Endothelial cell of umbilical vein (primary cell): ENCODE results near the gene PPIL6. TPM values are rescaled to one million over a fixed set of nuclear protein-coding genes. Genes with fewer than 3 reads are reported as not detected.

ENCODE experiments used
- BruUV-seq: library from RNA; stranded (reverse); fragments of 400-500 nt; replicated peaks from 2 replicates; lab custom pipeline; 2021; lab: Mats Ljungman, UMichigan
- CTCF ChIA-PET: fragments of 300-600, 350-600 bp; sonication (Branson Sonifier 250); formaldehyde crosslinking; loops from one replicate; lab custom pipeline; 2021; ENCODE audit warnings: antibody characterized with exemption, inconsistent platforms; lab: Charles Lee
- POLR2A ChIA-PET: fragments of 300-600, 350-600 bp; sonication (Branson Sonifier 250); formaldehyde crosslinking; loops from one replicate; lab custom pipeline; 2021; ENCODE audit warnings: antibody characterized with exemption, inconsistent platforms; lab: Charles Lee
- DNase-seq: peaks from one replicate; pipeline ENCODE4 v3.0.0-alpha.2; 2011; ENCODE audit warnings: low read depth, low spot score
- FAIRE-seq: peaks from 2 replicates; lab custom pipeline; 2011; peaks lifted over from hg19 to GRCh38; lab: Jason Lieb, UNC
- H2AFZ ChIP-seq: 2 replicates; pipeline ENCODE4 v1.6.0; 2012; ENCODE audit warnings: low read depth, low read length, control low read depth, inconsistent platforms
- H3K27ac ChIP-seq: 2 replicates; pipeline ENCODE4 v1.5.1; 2011; ENCODE audit warnings: low read depth, mild to moderate bottlenecking, control low read depth, low read length, moderate library complexity; ENCODE audit not compliant: insufficient read depth
- H3K27me3 ChIP-seq, 2 experiments: 2 replicates each; pipeline versions ENCODE4 v1.6.0 to v1.6.1; 2011; ENCODE audit warnings: low read length in 2 of 2, mixed read lengths in 1 of 2; ENCODE audit not compliant: control insufficient read depth in 2 of 2, insufficient read depth in 2 of 2
- H3K36me3 ChIP-seq, 2 experiments: 2 replicates in 1 of 2; 3 replicates in 1 of 2; pipeline ENCODE4 v1.5.1; 2011; ENCODE audit warnings: low read length in 2 of 2, mild to moderate bottlenecking in 1 of 2, moderate library complexity in 1 of 2; ENCODE audit not compliant: control insufficient read depth in 2 of 2, insufficient read depth in 2 of 2; ENCODE audit errors: extremely low read depth in 1 of 2
- H3K4me1 ChIP-seq: 3 replicates; pipeline ENCODE4 v1.5.1; 2011; ENCODE audit warnings: mild to moderate bottlenecking, low read length; ENCODE audit not compliant: control insufficient read depth, insufficient read depth; ENCODE audit errors: extremely low read depth
- H3K4me2 ChIP-seq: 2 replicates; pipeline ENCODE4 v1.6.1; 2011; ENCODE audit warnings: low read length, control low read depth, mixed read lengths; ENCODE audit not compliant: insufficient read depth
- H3K4me3 ChIP-seq, 3 experiments: fragments of 200-600 bp in 1 of 3; sonication (generic), shearing (Covaris generic) in 1 of 3; replicated peaks in 1 of 3; 2 replicates each; pipeline ENCODE4 v1.5.1; 2011 to 2016; ENCODE audit warnings: control low read depth in 3 of 3, low read length in 3 of 3, mild to moderate bottlenecking in 2 of 3, inconsistent platforms in 1 of 3, low read depth in 1 of 3, moderate library complexity in 1 of 3; ENCODE audit not compliant: insufficient read depth in 1 of 3
- H3K79me2 ChIP-seq: 2 replicates; pipeline ENCODE4 v1.6.0; 2012; ENCODE audit warnings: low read length, inconsistent platforms; ENCODE audit not compliant: control insufficient read depth, insufficient read depth
- H3K9ac ChIP-seq: replicated peaks from 2 replicates; pipeline ENCODE3; 2011; ENCODE audit warnings: low read length, control low read depth; ENCODE audit not compliant: insufficient read depth; ENCODE audit errors: extremely low read depth
- H3K9me1 ChIP-seq: replicated peaks from 3 replicates; pipeline ENCODE4 v1.6.0; 2011; ENCODE audit warnings: mild to moderate bottlenecking, low read length; ENCODE audit not compliant: control insufficient read depth, insufficient read depth; ENCODE audit errors: extremely low read depth
- H3K9me3 ChIP-seq: replicated peaks from 2 replicates; pipeline ENCODE4 v1.5.1; 2012; ENCODE audit warnings: low read length, inconsistent platforms; ENCODE audit not compliant: control insufficient read depth, insufficient read depth
- H4K20me1 ChIP-seq: replicated peaks from 2 replicates; pipeline ENCODE3; 2011; ENCODE audit warnings: mild to moderate bottlenecking, low read length; ENCODE audit not compliant: control insufficient read depth, insufficient read depth; ENCODE audit errors: extremely low read depth
- GATA2 ChIP-seq: IDR thresholded peaks from 2 replicates; pipeline ENCODE4 v1.7.0; 2011; ENCODE audit warnings: low read depth, mild to moderate bottlenecking, moderate library complexity, mixed read lengths, low read length; ENCODE audit not compliant: insufficient read length, insufficient read depth
- MYC ChIP-seq: IDR thresholded peaks from one replicate; pipeline ENCODE4 v1.6.1; 2011; ENCODE audit warnings: mild to moderate bottlenecking, low read depth, low read length
- POLR2A ChIP-seq: IDR thresholded peaks from 2 replicates; pipeline ENCODE4 v1.6.1; 2012; ENCODE audit warnings: low read depth, mild to moderate bottlenecking, control low read depth, low read length
- dilution Hi-C: fragments of 300-500 bp; cut with MboI; formaldehyde crosslinking; loops from one replicate; pipeline ENCODE4 v1.15.0; 2019; ENCODE audit warnings: low sequenced_read_pairs; ENCODE audit not compliant: extremely low pct_ligation_motif_present
- intact Hi-C: fragments of 100-400 bp; cut with micrococcal nuclease; formaldehyde crosslinking; loops from one replicate; pipeline ENCODE4 v1.10.0; 2022
- polyA plus RNA-seq, 4 experiments: library from polyadenylated mRNA; depleted of rRNA in 3 of 4; stranded (reverse) in 3 of 4; unstranded in 1 of 4; fragments of >200 nt; gene quantifications; 2 replicates each; pipeline versions ENCODE4 v1.2.1 to v1.2.3, GENCODE V29; 2011 to 2012; ENCODE audit warnings: missing spikeins in 1 of 4
- total RNA-seq: library from RNA; stranded (reverse); gene quantifications from 2 replicates; pipeline ENCODE4 v1.2.3, GENCODE V29; 2021
- TF ChIP-seq, protein P1 (sequence below), 2 donors: IDR thresholded peaks; 1 replicate in 1 of 2; 2 replicates in 1 of 2; pipeline ENCODE4 v1.5.1; 2011; ENCODE audit warnings: low read length in 2 of 2, mild to moderate bottlenecking in 2 of 2, moderate library complexity in 2 of 2, control low read depth in 1 of 2, inconsistent platforms in 1 of 2, low read depth in 1 of 2; ENCODE audit not compliant: insufficient read depth in 1 of 2; ENCODE audit errors: extremely low read depth in 1 of 2
- TF ChIP-seq, protein P2 (sequence below): IDR thresholded peaks from 2 replicates; pipeline ENCODE4 v1.6.1; 2011; ENCODE audit not compliant: insufficient read depth, insufficient read length

The PPIL6 gene
- total and polyA plus RNA-seq, 2 donors (not counting 3 experiments of a cell fraction or from before 2014, with no cell fraction given) = 0.11 to 0.33 TPM

DNA sequence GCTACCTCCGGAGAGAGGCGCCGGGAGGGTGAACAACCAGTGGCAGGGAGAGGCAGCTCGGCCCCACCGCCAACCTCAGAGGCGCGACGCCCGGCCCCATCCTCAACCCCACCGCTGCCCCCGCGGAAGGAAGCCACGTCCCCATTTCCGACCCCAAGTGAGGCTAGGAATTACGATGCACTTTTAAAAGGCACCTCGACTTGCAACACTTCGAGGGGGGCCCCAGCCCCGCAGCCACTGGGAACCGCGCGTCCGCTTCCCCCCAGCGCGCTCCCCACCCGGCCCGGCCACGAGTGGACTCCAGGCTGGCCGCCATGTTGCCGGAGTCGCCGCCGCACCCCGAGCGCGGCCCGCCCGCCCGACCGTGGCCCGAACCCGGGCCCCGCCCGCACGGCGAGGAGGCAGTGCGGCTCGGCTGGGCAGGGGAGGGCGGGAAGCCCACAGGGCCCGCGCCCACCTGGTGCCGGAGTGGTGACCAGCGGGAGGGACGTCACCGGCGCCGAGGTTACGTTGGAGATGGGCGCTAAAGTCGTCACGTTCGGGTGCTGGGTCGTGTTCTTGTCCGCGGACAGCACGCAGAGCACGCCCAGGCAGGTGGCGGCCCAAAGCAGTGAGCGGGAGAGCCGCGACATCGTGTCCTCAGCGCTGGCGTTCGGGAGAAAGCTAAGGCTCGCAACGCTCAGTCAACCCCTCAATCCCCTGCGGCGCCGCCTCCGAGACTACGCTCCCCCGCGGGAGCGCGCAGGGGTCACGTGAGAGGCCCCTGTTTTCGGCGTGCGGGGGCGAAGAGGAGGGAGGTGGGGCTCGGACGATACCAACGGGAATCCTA, 58.5 kb downstream of the PPIL6 start, which contains the start of gene CD164:
TSS of gene CD164 (minus strand) at position 721 of the 829 bp plus-strand sequence. CDS start at position 632, 89 bp downstream.
- Histone ChIP-seq H3K4me3 (peak within 1 kb of the TSS; percentile 50 to 95 (median 83)), H3K9me1 (no peaks in the 10 kb centered on the region), H3K9me3 (no peaks in the 10 kb centered on the region), H3K79me2 (peaks cover 46% of the 10 kb centered on the region), H3K36me3 (peaks cover 3 to 6% of the 10 kb centered on the region in 2 experiments), H2AFZ (peak within 1 kb of the TSS; percentile 94), H3K27me3 (peaks cover 0 to 3% of the 10 kb centered on the region in 2 experiments), H3K9ac (peak within 1 kb of the TSS; percentile 95), H3K4me2 (peak within 1 kb of the TSS; percentile 98), H3K27ac (peak within 1 kb of the TSS; percentile 93), H3K4me1 (peaks cover 31% of the 10 kb centered on the region), H4K20me1 (peaks cover 5% of the 10 kb centered on the region)
- TF ChIP-seq, protein P1, sequence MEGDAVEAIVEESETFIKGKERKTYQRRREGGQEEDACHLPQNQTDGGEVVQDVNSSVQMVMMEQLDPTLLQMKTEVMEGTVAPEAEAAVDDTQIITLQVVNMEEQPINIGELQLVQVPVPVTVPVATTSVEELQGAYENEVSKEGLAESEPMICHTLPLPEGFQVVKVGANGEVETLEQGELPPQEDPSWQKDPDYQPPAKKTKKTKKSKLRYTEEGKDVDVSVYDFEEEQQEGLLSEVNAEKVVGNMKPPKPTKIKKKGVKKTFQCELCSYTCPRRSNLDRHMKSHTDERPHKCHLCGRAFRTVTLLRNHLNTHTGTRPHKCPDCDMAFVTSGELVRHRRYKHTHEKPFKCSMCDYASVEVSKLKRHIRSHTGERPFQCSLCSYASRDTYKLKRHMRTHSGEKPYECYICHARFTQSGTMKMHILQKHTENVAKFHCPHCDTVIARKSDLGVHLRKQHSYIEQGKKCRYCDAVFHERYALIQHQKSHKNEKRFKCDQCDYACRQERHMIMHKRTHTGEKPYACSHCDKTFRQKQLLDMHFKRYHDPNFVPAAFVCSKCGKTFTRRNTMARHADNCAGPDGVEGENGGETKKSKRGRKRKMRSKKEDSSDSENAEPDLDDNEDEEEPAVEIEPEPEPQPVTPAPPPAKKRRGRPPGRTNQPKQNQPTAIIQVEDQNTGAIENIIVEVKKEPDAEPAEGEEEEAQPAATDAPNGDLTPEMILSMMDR (IDR thresholded peaks at IDR 0.05; ENCODE audit: extremely low read depth in 1 of 2, insufficient read depth in 1 of 2, low read depth in 1 of 2, low read length in 2 of 2) = no peak
- TF ChIP-seq GATA2 = no peak
- peak; percentile 2 for TF ChIP-seq MYC
- TF ChIP-seq, protein P2, sequence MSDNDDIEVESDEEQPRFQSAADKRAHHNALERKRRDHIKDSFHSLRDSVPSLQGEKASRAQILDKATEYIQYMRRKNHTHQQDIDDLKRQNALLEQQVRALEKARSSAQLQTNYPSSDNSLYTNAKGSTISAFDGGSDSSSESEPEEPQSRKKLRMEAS = peak; percentile 61
- TF ChIP-seq POLR2A = peak; percentile 47
- ChIA-PET POLR2A (interaction anchor here (0.9 kb wide), 1 partner anchor 20 kb away, joined by 3 read pairs; no protein-coding TSS in a partner anchor), CTCF (interaction anchor here (1.6 to 5.8 kb wide), 7 partner anchors 11 to 194 kb away, joined by 4 to 90 read pairs (median 6); partner anchors contain the start of genes MICAL1, PPIL6 and SMPD2)
- peak; percentile 93 for DNase-seq
- FAIRE-seq = no peak
- BruUV-seq = no TSS peak
- intact Hi-C loops (loop anchor here (1.0 to 10.0 kb wide), 10 partner anchors 58 to 823 kb away; partner anchors contain the start of genes AK9, ARMC2, CEP57L1 and FIG4), dilution Hi-C loops (no loop called here)
